ENCODE measurements around the gene KCNC4. TPM values are rescaled to one million over a fixed set of nuclear protein-coding genes. Genes with fewer than 3 reads are reported as not detected.

The KCNC4 gene
- total RNA-seq, 1 experiment from 2014 or later: 8.9 TPM

- Histone ChIP-seq H3K4me2 (ENCODE audit: insufficient read depth, insufficient read length, low read length) (no peak overlapping the region), H3K27me3 (ENCODE audit: insufficient read depth, low read length) (no peaks in the 10 kb centered on the region), H4K20me1 (ENCODE audit: control insufficient read depth, insufficient read depth, insufficient read length) (no peaks in the 10 kb centered on the region), H3K56ac (ENCODE audit: insufficient read length, low read depth, low read length) (no peak overlapping the region), H3K23ac (ENCODE audit: insufficient read length, low read depth, low read length) (no peak overlapping the region), H3K4ac (ENCODE audit: low read depth, low read length) (no peak overlapping the region), H2BK120ac (ENCODE audit: low read depth, low read length, poor library complexity, severe bottlenecking) (no peak overlapping the region), H3K18ac (ENCODE audit: insufficient read length, low read depth, low read length) (no peak overlapping the region), H3K79me1 (ENCODE audit: insufficient read depth, low read depth, low read length, poor library complexity, severe bottlenecking) (no peaks in the 10 kb centered on the region), H2BK5ac (ENCODE audit: insufficient read length, low read length) (no peak overlapping the region), H4K5ac (ENCODE audit: insufficient read length, low read depth, low read length) (no peak overlapping the region), H2BK12ac (ENCODE audit: insufficient read length, low read depth, low read length) (no peak overlapping the region), H3K27ac (ENCODE audit: insufficient read length, low read depth, low read length) (no peak overlapping the region), H3K4me1 (ENCODE audit: insufficient read depth, low read length) (no peaks in the 10 kb centered on the region), H2AK5ac (ENCODE audit: insufficient read length, low read length) (no peak overlapping the region), H4K8ac (replicated peaks; ENCODE audit: insufficient read length, low read depth, low read length) (no peak overlapping the region), H2AFZ (ENCODE audit: low read length) (no peak overlapping the region), H3K79me2 (ENCODE audit: insufficient read depth, low read length) (no peaks in the 10 kb centered on the region), H2BK20ac (ENCODE audit: low read depth, low read length, poor library complexity, severe bottlenecking) (no peak overlapping the region), H3K14ac (ENCODE audit: insufficient read depth, low read length) (no peak overlapping the region), H3K23me2 (ENCODE audit: insufficient read length, low read depth, low read length, poor library complexity, severe bottlenecking) (no peaks in the 10 kb centered on the region), H4K91ac (ENCODE audit: insufficient read length, low read depth, low read length) (no peak overlapping the region), H3T11ph (ENCODE audit: low read length) (no peak overlapping the region), H3K9ac (ENCODE audit: extremely low read depth, insufficient read length, low read length) (no peak overlapping the region), H3K9me3 (ENCODE audit: control insufficient read depth, low read depth, low read length) (no peaks in the 10 kb centered on the region), H2BK15ac (ENCODE audit: low read depth, low read length) (no peak overlapping the region)
- H3K27ac Mint-ChIP-seq: no peak overlapping the region
- peaks cover 6 to 10% of the 10 kb centered on the region in 2 experiments; a peak in 2 of 4 replicates for H3K4me1 Mint-ChIP-seq
- H3K4me3 Mint-ChIP-seq: no peak overlapping the region
- H3K36me3 Mint-ChIP-seq (ENCODE audit: insufficient read depth in 1 of 3, low read depth in 3 of 3): no peaks in the 10 kb centered on the region
- DNase-seq: no peak
- H3K9me3 Mint-ChIP-seq: no peaks in the 10 kb centered on the region
- no peak for TF ChIP-seq CTCF (conservative IDR thresholded peaks at IDR 0.05)
- WGBS (ENCODE audit: extremely low coverage, insufficient read length, low lambda C conversion rate): no CpG with 5 or more reads among the region's 6 CpGs
- peaks cover 14% of the 10 kb centered on the region for H3K27me3 Mint-ChIP-seq (ENCODE audit: low read depth)
These were observed 20.9 kb upstream of the KCNC4 start for GRCh38 chr1:110189181-110189580.

All from H9 (cell line).